GM13977 (cell line): Measurements from ENCODE around the gene PLK3.
"Not testable (repeated sequence)": the region's sequence is repeated elsewhere in the genome, so short reads cannot be mapped to it uniquely, and the experiment has no call there.

Experiments used
- DNase-seq: peaks from one replicate; pipeline ENCODE4 v3.0.0; 2012; ENCODE audit warnings: low spot score
- CTCF ChIP-seq: IDR thresholded peaks from 2 replicates; pipeline ENCODE4 v1.5.1; 2012; ENCODE audit warnings: mild to moderate bottlenecking, control low read depth; ENCODE audit not compliant: insufficient read depth; ENCODE audit errors: extremely low read depth, missing control alignments
- in situ Hi-C: fragments of 300-500 bp; cut with MboI; formaldehyde crosslinking; loops from one replicate; pipeline ENCODE4 v1.12.0; 2022; ENCODE audit warnings: low sequenced_read_pairs, low pct_unique_long_range_greater_than_20kb, mixed read lengths, inconsistent platforms; ENCODE audit not compliant: unreplicated experiment

PLK3 gene

GRCh38 chr1:44822981-44823451, 22.8 kb downstream of the PLK3 start:
- TF ChIP-seq CTCF, result no peak
- no peak for DNase-seq
- in situ Hi-C loops, result no loop called here

- in situ Hi-C loops, DNase-seq: not testable (repeated sequence)
Measured at GRCh38 chr1:44824392-44824791, 24.2 kb downstream of the PLK3 start.

GRCh38 chr1:44826375-44827196, 26.4 kb downstream of the PLK3 start:
- DNase-seq, result no peak
- no peak for TF ChIP-seq CTCF
- in situ Hi-C loops, result loop anchor here (25.0 kb wide), 1 partner anchor 486 kb away; no protein-coding TSS in a partner anchor

- in situ Hi-C loops, result loop anchor here (25.0 kb wide), 1 partner anchor 485 kb away; no protein-coding TSS in a partner anchor
- no peak for DNase-seq
- TF ChIP-seq CTCF, result no peak
Measured at GRCh38 chr1:44827197-44828002, 27.2 kb downstream of the PLK3 start.

GRCh38 chr1:44828003-44828651, 27.9 kb downstream of the PLK3 start:
- in situ Hi-C loops, result loop anchor here (25.0 kb wide), 1 partner anchor 484 kb away; no protein-coding TSS in a partner anchor
- no peak for DNase-seq
- no peak for TF ChIP-seq CTCF

GRCh38 chr1:44828841-44829440, 28.8 kb downstream of the PLK3 start:
- no peak for DNase-seq
- in situ Hi-C loops, result loop anchor here (25.0 kb wide), 1 partner anchor 483 kb away; no protein-coding TSS in a partner anchor
- no peak for TF ChIP-seq CTCF
